GM10847 (cell line): ENCODE data around the gene SPC25.

ENCODE experiments used
- POLR2A ChIP-seq: IDR thresholded peaks from 2 replicates; pipeline ENCODE4 v1.6.1; 2011; ENCODE audit not compliant: insufficient read length; ENCODE audit errors: extremely low read depth

Gene SPC25

DNA sequence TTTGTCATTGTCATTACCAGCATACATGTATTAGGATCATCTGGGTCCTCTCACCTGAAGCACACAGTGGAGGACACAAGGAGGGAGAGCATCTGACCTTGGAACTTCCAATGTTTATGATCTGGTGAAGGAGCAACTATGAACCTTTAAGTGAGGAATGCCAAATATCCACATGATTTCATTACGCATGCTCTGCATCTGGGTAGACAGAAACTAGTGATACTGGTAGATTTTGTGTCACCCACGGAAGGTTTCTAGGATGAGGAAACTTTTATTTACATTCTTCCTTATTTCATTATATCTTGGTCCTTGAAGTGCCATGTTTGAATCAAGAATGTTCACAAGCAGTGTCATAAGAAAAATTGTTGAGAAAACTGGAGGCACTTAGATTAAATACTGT is 32.1 kb downstream of the SPC25 start:
- TF ChIP-seq POLR2A, result no peak

DNA sequence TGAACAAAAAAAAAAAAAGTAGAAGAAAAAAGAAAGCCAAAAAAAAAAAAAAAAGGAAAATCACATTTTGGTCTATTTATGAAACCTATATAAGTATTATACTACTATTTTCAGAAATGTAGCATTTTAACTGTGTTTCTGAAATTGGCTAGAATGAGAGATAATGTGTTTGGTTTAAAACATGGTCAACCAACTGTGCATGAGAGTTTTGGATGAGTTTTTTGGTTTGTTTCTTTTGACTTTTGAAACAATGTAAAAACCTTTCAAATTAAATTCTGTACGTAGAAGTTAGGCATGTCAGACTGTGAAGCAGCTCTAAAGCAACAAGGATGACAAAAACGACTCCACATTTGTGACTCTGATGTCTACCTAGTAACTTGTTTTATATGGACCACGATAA is 34.6 kb downstream of the SPC25 start:
- no peak for TF ChIP-seq POLR2A

DNA sequence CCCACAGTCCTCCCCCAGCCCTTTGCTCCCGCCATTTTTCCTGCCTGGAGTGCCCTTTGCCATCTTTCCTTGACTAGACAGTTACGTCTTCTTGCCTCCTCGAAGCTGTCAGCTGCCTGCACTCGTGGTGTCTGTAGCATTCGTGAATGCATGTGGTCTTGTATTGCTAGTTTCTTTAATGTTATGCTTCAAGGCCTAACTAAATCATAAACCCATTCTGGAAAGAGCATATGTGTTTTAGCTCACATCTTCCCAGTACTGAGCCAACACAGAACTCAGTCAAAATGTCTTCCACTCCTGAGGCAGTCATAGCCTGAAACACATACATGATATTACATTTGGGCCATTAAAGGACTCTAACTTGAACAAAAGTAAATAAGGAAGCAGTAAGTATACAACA is 35.6 kb downstream of the SPC25 start:
- TF ChIP-seq POLR2A, result no peak

DNA sequence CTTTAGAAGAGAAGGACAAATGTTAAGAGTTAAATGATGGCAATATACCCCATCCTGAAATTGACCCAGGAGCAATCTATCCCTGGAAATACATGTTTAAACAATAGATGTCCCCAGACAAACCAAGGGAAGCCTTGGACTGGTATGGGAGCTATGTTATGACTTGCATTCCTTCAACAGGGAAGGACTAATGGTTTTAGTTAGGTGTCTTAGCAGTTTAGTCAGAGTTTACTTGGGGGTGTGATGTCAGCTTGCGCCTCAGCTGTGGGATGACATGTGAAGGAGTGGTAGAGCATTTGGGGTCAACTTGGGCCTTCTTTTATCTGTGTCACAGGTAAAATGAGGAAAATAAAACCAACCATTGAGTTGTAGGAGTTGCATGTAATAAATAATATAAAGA is 36.8 kb downstream of the SPC25 start:
- no peak for TF ChIP-seq POLR2A

DNA sequence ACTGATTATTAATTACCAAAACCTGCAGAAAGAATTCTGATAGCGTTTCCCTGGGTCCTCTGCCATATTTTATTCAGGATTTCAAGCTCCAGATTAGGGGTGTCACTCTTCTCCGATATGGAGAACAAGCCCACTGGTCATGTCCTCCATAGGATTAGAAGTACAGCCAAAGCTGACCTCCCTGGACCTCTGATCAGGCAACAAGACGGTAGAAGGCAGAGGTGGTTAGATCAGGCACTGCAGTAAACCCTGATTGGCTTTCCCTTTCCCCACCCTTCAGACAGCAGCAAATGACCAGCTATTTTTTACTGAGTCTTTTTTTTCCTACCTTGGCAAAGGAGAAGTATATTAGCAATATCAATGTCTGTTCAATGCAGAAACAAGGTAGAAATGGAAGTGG is 37.7 kb downstream of the SPC25 start:
- TF ChIP-seq POLR2A, result no peak

DNA sequence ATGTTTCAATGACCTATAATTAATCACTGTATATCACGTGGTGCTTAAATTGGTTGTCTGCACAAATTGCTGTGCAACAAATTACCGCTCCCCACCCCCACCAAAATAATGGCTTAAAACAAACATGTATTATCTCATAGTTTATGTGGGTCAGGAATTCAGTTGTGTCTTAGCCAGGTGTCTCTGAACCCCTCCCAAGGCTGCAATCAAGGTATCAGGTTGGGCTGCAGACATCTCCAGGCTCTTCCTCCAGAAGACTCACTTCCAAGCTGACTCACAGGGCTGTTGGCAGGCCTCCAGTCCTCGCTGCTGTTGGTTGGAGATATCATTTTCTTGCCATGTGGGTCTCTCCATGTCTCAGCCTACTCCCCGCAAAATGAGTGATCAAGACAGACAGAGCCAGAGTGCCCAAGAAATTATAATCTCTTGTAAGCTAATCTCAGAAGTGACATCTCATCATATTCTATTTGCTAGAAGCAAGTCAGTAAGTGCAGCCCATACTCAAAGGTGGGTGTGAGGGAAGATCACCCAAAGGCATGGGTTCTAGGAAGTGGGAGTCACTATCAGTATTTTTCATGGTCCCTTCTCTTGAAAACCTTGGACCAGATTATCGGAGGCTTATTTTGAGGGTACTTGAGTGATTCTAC is 38.4 kb downstream of the SPC25 start:
- TF ChIP-seq POLR2A, result no peak

DNA sequence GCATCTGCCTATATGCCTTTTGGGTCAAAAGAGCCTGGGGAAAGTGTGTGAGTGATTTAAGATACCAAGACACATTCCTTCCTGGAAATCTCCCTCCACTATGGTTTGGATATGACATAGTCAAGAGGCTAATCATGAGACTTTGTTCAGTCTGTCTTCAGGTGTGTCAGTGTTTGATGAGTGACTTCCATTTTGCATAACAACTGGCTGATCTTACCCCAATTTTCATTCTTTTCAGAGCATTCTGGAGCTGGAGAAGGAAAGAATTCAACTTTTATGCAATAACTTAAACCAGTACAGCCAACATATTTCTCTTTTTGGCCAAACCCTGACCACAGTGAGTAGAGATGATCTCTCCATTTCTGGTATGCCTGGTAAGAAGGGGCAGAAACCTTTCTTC is 39.4 kb downstream of the SPC25 start:
- no peak for TF ChIP-seq POLR2A

DNA sequence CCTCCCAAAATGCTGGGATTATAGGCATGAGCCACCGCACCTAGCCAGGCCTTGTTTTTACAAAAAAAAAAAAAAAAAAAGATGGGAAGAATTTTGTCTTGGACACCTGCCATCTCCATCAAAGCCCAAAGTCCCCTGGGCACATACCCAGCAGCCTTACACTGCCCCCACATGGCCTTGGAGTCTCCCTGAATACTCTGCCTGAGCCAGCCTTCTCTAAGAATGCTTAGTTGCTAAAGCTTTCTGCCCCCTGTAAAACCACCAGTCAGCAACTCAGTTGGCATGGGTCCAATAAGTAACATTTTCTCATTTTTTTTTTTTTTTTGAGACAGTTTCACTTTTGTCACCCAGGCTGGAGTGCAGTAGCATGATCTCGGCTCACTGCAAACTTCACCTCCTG is 40.6 kb downstream of the SPC25 start:
- TF ChIP-seq POLR2A, result no peak

DNA sequence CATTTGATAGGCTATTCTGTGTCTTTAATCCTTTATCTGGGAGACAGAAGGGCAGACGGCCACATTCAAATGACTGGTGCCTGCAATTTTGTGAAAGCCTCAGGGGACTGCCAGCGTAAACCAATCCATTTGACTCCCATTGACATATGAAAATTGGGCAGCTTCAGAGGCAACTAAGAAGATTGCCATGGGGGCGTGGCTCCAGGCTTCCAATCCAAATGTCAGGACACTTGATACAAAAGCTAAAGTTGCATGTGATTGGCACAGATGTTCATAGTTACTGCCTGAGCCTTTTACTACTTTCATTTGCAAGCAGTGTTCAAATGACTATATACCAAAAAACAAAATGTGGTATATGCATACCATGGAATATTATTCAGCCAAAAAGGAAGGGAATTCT is 42.0 kb downstream of the SPC25 start:
- no peak for TF ChIP-seq POLR2A

DNA sequence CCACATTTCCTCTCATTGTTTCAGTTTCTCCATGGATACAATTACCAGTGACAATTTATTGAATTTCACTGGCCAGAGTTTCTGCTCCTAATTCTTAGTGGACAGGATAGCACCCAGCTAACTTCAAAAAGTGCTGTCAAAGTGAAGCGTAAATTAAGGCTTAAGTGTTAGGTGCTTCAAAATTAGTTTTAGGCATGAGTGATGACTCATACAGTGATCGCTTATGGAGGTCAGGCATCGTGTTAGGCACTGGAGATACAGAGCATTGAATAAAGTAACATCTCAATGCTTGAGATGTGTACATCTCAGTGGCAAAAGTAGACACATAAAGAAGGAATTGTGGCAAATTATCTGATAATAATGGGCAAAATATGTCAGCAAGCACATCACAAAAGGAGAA is 47.0 kb downstream of the SPC25 start:
- no peak for TF ChIP-seq POLR2A

DNA sequence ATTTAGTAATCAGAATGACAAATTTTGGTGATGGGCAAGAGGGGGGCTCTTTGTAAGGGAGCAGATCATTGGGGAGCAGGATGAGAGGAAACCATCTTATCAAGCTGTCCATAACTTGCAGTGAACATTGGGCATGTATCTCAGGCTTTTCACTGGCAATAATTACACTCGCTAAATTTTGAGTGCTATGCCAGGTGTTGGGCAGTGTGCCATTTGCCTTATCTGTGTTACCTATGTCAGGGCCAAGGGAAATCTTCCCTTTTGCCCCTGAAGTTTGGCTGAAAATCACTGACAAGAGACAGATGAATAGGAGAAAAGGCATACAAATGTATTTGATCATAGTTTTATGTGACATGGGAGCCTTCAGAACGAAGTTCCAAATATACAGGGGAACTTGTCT is 48.8 kb downstream of the SPC25 start:
- TF ChIP-seq POLR2A, result no peak

DNA sequence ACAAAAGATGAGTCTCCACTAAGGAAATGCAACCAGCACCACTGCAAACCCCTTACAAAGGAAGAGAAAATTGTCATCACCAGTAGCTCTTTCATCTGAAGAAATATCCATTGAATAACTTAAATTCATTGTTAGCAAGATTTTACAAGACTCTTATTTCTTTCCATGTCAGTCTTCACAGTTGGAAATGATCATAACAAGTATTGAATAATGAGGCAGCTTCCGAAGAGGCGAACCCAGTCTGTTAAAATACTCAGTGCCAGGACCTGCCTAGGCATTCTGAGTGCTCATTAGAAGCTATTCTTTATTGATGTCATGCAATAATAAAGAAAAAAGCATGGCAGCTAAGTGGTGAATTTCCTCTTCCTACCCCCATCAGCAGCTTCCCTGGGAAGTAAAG is 54.3 kb downstream of the SPC25 start:
- TF ChIP-seq POLR2A, result no peak

DNA sequence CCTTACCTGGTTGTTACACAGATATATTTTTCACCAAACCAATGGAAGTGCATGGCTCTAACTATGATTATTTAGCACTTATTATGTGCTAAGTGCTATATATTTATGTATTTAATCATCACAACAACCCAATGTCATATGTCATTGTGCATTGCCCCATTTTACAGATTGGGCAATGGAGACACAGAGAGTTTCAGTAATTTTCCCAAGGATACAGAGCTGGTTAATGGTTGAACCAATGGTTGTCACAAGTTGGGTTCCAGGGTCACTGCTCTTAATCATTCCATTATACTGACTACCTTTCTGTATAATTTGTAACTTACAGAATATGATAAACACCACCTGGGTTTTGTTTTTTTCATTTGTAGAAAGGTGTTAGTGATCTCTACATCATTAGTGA is 58.6 kb downstream of the SPC25 start:
- TF ChIP-seq POLR2A, result no peak

DNA sequence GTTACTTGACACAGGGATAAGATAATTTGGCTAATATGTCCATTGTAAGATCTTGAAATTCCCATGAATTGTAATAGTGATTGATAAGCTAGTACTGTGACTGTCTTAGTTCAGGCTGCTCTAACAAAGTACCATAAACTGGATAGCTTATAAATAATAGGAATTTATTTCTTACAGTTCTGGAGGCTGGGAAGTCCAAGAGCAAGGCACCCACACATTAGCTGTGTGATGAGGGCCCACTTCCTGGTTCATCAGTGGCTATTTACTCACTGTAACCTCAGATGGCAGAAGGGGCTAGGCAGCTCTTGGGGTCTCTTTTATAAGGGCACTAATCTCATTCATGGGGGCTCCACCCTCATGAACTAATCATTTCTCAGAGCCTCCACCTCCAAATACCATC is 59.3 kb downstream of the SPC25 start:
- TF ChIP-seq POLR2A, result no peak

DNA sequence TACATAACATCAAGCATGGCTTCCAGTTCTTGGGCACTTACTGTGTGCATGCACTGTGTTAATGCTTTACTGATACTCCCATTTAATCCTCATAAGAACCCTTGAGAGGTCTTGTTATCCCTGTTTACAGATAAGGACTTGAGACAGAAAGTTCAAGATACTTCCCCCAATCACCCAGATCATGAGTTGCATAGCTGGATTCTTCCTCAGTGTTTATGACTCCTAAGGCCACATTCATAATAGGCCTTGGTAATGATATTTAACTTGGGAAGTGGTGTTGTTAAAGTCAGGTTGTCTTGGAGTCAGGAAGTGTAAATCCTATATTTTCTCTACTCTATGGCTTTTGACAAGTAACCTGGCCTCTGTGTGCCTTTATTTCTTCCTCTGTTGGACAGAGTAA is 65.1 kb downstream of the SPC25 start:
- no peak for TF ChIP-seq POLR2A

DNA sequence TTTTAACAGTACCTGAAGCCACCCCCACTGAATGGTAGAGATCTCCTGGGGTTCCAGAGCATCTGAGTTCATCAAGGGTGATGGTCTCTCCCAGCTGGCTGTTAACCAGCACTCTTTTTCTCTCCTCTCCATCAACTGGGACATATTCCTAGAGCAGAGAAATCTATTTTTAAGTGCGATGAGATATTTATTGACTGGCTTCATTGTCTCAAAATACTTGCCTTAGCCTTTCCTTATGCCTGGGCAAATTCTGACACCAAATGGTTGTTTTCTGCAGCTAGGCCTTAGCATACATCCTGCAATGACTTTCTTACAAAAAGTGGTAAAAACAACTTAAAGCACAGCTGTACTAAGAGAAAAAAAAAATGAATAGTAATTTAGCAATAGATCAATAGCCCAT is 68.2 kb downstream of the SPC25 start:
- TF ChIP-seq POLR2A, result no peak

DNA sequence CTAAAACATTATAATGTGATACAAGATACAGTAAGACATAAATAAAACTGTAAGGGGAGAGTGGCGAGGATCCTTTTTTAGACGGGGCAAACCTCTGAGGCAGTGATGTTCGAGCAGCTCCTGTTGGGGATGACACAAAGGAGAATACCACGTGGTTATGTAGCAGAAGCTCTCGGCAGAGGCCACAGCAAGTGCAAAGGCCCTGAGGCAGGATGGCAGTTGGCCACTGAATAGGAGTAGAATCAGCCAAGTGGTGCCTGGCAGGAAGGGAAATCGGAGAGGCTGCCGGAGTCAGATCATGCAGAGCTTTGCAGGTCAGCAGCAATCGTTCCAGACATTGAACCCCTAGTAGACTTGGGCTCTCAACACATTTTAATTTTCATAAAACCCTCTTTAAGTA is 68.7 kb downstream of the SPC25 start:
- no peak for TF ChIP-seq POLR2A
